ENCODE results near the gene MYO1C.

DNA sequence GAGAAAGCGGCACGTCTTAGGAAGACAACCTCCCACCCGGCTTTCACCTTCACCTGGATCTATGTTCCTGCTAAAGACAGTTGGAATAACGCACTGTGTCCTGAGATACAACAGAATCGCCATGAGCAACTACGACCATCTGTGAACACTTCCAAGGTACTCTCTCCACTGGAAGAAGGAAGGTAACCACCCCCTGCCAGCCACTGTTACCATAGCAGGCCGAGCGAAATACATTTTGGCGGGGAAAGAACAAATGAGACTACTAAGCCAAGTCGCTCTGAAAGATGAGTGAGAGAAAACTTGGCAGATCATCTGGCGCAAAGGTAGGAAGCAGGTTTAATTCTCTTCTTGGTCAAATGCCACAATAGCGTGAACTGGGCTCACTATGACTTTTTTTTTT is 46.3 kb downstream of the MYO1C start:
- TF ChIP-seq, protein P1, sequence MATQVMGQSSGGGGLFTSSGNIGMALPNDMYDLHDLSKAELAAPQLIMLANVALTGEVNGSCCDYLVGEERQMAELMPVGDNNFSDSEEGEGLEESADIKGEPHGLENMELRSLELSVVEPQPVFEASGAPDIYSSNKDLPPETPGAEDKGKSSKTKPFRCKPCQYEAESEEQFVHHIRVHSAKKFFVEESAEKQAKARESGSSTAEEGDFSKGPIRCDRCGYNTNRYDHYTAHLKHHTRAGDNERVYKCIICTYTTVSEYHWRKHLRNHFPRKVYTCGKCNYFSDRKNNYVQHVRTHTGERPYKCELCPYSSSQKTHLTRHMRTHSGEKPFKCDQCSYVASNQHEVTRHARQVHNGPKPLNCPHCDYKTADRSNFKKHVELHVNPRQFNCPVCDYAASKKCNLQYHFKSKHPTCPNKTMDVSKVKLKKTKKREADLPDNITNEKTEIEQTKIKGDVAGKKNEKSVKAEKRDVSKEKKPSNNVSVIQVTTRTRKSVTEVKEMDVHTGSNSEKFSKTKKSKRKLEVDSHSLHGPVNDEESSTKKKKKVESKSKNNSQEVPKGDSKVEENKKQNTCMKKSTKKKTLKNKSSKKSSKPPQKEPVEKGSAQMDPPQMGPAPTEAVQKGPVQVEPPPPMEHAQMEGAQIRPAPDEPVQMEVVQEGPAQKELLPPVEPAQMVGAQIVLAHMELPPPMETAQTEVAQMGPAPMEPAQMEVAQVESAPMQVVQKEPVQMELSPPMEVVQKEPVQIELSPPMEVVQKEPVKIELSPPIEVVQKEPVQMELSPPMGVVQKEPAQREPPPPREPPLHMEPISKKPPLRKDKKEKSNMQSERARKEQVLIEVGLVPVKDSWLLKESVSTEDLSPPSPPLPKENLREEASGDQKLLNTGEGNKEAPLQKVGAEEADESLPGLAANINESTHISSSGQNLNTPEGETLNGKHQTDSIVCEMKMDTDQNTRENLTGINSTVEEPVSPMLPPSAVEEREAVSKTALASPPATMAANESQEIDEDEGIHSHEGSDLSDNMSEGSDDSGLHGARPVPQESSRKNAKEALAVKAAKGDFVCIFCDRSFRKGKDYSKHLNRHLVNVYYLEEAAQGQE (IDR thresholded peaks at IDR 0.05; ENCODE audit: insufficient replicate concordance, low read depth), result no peak
- TF ChIP-seq, protein P2, sequence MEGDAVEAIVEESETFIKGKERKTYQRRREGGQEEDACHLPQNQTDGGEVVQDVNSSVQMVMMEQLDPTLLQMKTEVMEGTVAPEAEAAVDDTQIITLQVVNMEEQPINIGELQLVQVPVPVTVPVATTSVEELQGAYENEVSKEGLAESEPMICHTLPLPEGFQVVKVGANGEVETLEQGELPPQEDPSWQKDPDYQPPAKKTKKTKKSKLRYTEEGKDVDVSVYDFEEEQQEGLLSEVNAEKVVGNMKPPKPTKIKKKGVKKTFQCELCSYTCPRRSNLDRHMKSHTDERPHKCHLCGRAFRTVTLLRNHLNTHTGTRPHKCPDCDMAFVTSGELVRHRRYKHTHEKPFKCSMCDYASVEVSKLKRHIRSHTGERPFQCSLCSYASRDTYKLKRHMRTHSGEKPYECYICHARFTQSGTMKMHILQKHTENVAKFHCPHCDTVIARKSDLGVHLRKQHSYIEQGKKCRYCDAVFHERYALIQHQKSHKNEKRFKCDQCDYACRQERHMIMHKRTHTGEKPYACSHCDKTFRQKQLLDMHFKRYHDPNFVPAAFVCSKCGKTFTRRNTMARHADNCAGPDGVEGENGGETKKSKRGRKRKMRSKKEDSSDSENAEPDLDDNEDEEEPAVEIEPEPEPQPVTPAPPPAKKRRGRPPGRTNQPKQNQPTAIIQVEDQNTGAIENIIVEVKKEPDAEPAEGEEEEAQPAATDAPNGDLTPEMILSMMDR (IDR thresholded peaks at IDR 0.05; ENCODE audit: insufficient read depth, low read length), result no peak
- TF ChIP-seq POLR2AphosphoS5 (IDR thresholded peaks at IDR 0.05; ENCODE audit: low read depth) (no peak), GABPA (IDR thresholded peaks at IDR 0.05; ENCODE audit: low read depth) (no peak), SPI1 (IDR thresholded peaks at IDR 0.05; ENCODE audit: borderline replicate concordance, low read depth) (no peak)
